GM12875 (cell line): Measurements from ENCODE around the gene CDC6.

Experiments used
- H3K4me3 ChIP-seq: one replicate; pipeline ENCODE4 v1.5.1; 2011; ENCODE audit warnings: low read depth, low read length, control low read depth
- TF ChIP-seq, protein P1 (sequence below): IDR thresholded peaks from 2 replicates; pipeline ENCODE4 v1.5.1; 2011; ENCODE audit warnings: low read depth, mild to moderate bottlenecking, control low read depth, inconsistent platforms, low read length, moderate library complexity, borderline replicate concordance; ENCODE audit not compliant: insufficient read depth

Gene CDC6

DNA sequence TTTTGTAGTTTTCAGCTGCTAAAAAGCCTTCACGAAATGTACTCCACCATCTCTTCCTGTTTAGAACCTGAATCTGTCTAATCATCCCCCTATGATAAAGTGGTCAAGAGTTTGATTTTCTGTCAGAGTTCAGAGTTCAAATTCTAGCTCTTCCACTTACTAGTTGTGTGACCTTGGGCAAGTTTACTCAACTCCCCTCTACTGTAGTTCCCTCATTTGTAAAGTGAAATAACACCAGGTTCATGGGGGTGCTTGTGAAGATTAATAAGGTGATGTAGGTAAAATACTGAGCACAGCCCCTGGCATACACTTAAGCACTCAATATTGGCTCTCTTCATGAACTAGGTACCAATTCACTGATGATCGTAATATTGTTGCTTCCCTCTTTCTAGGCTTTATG, 1.2 kb upstream of the CDC6 start:
- TF ChIP-seq, protein P1, sequence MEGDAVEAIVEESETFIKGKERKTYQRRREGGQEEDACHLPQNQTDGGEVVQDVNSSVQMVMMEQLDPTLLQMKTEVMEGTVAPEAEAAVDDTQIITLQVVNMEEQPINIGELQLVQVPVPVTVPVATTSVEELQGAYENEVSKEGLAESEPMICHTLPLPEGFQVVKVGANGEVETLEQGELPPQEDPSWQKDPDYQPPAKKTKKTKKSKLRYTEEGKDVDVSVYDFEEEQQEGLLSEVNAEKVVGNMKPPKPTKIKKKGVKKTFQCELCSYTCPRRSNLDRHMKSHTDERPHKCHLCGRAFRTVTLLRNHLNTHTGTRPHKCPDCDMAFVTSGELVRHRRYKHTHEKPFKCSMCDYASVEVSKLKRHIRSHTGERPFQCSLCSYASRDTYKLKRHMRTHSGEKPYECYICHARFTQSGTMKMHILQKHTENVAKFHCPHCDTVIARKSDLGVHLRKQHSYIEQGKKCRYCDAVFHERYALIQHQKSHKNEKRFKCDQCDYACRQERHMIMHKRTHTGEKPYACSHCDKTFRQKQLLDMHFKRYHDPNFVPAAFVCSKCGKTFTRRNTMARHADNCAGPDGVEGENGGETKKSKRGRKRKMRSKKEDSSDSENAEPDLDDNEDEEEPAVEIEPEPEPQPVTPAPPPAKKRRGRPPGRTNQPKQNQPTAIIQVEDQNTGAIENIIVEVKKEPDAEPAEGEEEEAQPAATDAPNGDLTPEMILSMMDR, result no peak

DNA sequence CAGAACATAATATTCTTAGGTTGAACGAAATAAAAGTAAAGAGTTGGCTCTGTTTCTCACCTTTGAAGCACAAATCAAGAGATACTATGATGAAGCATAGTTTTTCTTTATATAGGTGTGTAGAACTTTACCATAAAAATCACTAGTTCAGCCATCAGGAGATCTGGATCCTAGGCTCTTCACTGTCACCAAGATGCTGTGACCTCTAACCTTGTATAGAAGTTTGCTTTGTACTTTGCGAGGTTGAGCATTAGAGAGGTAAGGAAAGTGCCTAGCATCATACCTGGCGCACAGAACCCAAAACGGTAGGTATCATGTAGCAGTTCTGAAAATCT, 553 bp upstream of the CDC6 start:
- TF ChIP-seq, protein P1, result no peak
- H3K4me3 ChIP-seq, result no peak overlapping the region

More for the DNA sequence above, 1.2 kb upstream of the CDC6 start:
- H3K4me3 ChIP-seq, result no peak overlapping the region

DNA sequence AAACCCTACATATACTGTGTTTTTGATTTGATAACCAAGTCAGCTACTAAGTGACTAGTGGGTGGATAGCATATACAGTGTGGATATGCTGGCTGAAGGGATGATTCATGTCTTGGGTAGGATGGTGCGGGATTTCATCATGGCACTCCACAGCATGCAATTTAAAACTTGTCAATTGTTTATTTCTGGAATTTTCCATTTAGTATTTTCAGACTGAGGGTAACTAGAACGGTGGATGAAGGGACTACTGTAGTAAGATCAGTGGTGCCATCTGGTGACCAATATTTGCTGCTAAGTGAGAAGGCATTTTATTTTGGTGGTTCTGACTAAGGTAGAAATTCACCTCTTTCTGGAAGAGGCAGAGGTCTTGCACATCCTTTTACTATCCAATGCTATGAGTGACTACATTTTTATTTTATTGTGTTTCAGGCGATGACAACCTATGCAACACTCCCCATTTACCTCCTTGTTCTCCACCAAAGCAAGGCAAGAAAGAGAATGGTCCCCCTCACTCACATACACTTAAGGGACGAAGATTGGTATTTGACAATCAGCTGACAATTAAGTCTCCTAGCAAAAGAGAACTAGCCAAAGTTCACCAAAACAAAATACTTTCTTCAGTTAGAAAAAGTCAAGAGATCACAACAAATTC, 3.1 kb downstream of the CDC6 start:
- TF ChIP-seq, protein P1, result peak; percentile 35; the same call in 1 of the 2 replicates

DNA sequence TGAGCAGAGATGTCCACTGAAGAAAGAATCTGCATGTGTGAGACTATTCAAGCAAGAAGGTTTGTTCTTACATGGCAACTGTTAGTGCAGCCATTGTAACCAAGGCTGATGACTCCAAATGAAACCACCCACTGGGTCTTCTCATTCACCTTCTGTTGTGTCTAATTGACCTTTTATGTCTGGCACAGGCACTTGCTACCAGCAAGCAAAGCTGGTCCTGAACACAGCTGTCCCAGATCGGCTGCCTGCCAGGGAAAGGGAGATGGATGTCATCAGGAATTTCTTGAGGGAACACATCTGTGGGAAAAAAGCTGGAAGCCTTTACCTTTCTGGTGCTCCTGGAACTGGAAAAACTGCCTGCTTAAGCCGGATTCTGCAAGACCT, 3.6 kb downstream of the CDC6 start:
- no peak overlapping the region for H3K4me3 ChIP-seq
- TF ChIP-seq, protein P1, result no peak

More for the DNA sequence above, 3.1 kb downstream of the CDC6 start:
- no peak overlapping the region for H3K4me3 ChIP-seq

DNA sequence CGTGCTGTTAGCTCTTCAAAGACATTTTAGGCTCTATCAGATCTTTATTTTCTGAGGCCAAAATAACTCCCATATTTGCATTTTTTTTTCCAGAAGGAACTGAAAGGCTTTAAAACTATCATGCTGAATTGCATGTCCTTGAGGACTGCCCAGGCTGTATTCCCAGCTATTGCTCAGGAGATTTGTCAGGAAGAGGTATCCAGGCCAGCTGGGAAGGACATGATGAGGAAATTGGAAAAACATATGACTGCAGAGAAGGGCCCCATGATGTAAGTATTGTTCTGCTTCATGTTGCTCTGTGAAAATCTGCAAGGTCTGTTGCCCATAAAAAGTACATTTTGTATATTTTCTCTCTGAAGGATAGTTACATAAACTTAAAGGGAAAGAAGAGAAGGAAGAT, 5.7 kb downstream of the CDC6 start:
- TF ChIP-seq, protein P1, result no peak
- no peak overlapping the region for H3K4me3 ChIP-seq

DNA sequence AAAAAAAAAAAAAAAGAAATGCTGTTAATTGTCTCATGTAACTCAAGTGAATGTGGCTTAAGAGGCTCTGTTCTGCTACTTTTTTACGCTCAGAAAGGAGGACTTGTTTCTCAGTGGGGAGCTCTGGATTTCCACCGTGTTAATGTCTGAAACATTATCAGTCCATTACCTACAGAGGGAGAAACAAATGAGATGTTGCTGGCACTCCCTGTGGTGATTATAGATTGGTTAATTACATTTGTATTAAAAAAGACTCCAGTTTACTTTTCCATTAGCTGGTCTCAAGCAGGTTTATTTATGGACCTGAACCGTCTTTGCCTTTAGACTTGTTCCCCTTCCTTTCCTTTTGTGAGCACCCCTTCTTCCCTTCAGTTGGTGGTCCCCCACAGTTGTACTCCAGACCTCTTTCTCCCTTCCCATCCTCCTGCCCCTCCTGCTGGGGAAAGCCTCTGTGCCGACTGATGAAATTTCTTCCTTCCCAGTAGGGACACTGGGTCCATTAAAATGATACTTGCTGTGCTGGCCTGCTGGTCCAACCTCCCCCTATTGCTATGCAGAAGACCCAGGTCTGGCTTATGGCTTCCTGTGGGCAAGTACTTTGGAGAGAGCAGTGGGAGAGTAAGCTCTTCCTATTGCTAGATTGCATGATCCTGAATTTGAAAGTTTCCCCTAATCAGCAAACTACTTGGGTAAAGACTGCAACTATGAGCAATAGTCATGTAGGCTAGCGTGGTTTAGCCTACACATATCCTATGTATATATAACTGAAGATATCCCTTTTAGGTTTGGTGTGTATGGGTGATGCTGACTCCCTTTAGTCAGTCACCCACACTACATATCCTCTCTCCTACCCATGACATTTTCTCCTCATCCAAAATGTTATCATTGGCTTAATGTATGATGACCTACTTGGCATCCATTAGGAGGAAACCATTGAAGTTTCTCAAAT, 8.1 kb downstream of the CDC6 start:
- TF ChIP-seq, protein P1, result no peak
- no peak overlapping the region for H3K4me3 ChIP-seq
